Lower lobe of right lung (tissue), 2 donors: ENCODE data around the gene NHS. TPM values are rescaled to one million over a fixed set of nuclear protein-coding genes. Genes with fewer than 3 reads are reported as not detected.

Experiments used
- ATAC-seq, 2 donors: fragments of 200-7000 bp; cut with Tn5 transposase; one replicate each; pipeline ENCODE4 v1.9.1; 2020 to 2022; ENCODE audit warnings: mild to moderate bottlenecking in 2 of 2, moderate library complexity in 2 of 2
- DNase-seq: peaks from one replicate; pipeline ENCODE4 v3.0.0-alpha.2; 2020
- H3K27ac ChIP-seq: fragments of 200-600 bp; one replicate; pipeline ENCODE4 v1.8.0; 2022
- H3K27me3 ChIP-seq: fragments of 200-600 bp; one replicate; pipeline ENCODE4 v1.8.0; 2022; ENCODE audit warnings: low read depth
- H3K36me3 ChIP-seq: fragments of 200-600 bp; one replicate; pipeline ENCODE4 v1.8.0; 2022; ENCODE audit warnings: mild to moderate bottlenecking
- H3K4me1 ChIP-seq: fragments of 200-600 bp; one replicate; pipeline ENCODE4 v1.8.0; 2022
- H3K4me3 ChIP-seq: fragments of 200-600 bp; one replicate; pipeline ENCODE4 v1.8.0; 2022; ENCODE audit warnings: mild to moderate bottlenecking
- H3K9me3 ChIP-seq: fragments of 200-600 bp; one replicate; pipeline ENCODE4 v1.8.0; 2022
- CTCF ChIP-seq: fragments of 200-600 bp; IDR thresholded peaks from one replicate; pipeline ENCODE4 v1.8.0; 2022; ENCODE audit warnings: antibody characterized with exemption, mild to moderate bottlenecking
- intact Hi-C: fragments of 100-400 bp; cut with DNase I; formaldehyde crosslinking; loops from one replicate; pipeline ENCODE4 v1.11.0; 2022
- total RNA-seq: library from RNA; stranded (reverse); fragmentation: NEBNext Ultra II Directional; extraction: Animal tissue kit (Norgen Biotek cat#: 25700); gene quantifications from one replicate; pipeline ENCODE4 v1.2.1, GENCODE V29; 2021
- donor health status: DM: no; HTN: yes; CAD: no; lungs with severe emphysema.

NHS gene
- total RNA-seq, 1 donor from 2014 or later = 2.7 TPM

- no peaks in the 10 kb centered on the region for H3K9me3 ChIP-seq
- DNase-seq = no peak
- no peak for ATAC-seq
- intact Hi-C loops = no loop called here
- TF ChIP-seq CTCF = no peak
- no peaks in the 10 kb centered on the region for H3K36me3 ChIP-seq
- no peaks in the 10 kb centered on the region for H3K27me3 ChIP-seq
- H3K4me3 ChIP-seq = peak overlapping the region; percentile 58
- no peak overlapping the region for H3K27ac ChIP-seq
- H3K4me1 ChIP-seq = no peaks in the 10 kb centered on the region
Observed at GRCh38 chrX:17375367-17375636, 302 bp downstream of the NHS start.

GRCh38 chrX:17375637-17376430 lies 834 bp downstream of the NHS start:
- Histone ChIP-seq H3K27me3 (no peaks in the 10 kb centered on the region), H3K27ac (no peak overlapping the region), H3K4me1 (no peaks in the 10 kb centered on the region), H3K4me3 (peak overlapping the region; percentile 58), H3K9me3 (no peaks in the 10 kb centered on the region), H3K36me3 (no peaks in the 10 kb centered on the region)
- intact Hi-C loops = no loop called here
- no peak for TF ChIP-seq CTCF
- ATAC-seq (peak; percentile 18 to 46), DNase-seq (no peak)

- Histone ChIP-seq H3K4me1 (no peaks in the 10 kb centered on the region), H3K27me3 (no peaks in the 10 kb centered on the region), H3K27ac (no peak overlapping the region), H3K9me3 (no peaks in the 10 kb centered on the region), H3K36me3 (no peaks in the 10 kb centered on the region), H3K4me3 (peak overlapping the region; percentile 58)
- ATAC-seq (no peak), DNase-seq (no peak)
- no peak for TF ChIP-seq CTCF
- intact Hi-C loops = no loop called here
Observed at GRCh38 chrX:17376431-17377077, 1.6 kb downstream of the NHS start.

GRCh38 chrX:17377091-17377717 lies 2.2 kb downstream of the NHS start:
- DNase-seq (no peak), ATAC-seq (peak; percentile 58 to 70)
- no peak for TF ChIP-seq CTCF
- Histone ChIP-seq H3K36me3 (no peaks in the 10 kb centered on the region), H3K4me1 (no peaks in the 10 kb centered on the region), H3K9me3 (no peaks in the 10 kb centered on the region), H3K27me3 (no peaks in the 10 kb centered on the region), H3K27ac (no peak overlapping the region), H3K4me3 (peak overlapping the region; percentile 58)
- intact Hi-C loops = no loop called here

GRCh38 chrX:17377795-17378194 lies 2.8 kb downstream of the NHS start:
- intact Hi-C loops = no loop called here
- Histone ChIP-seq H3K36me3 (no peaks in the 10 kb centered on the region), H3K4me1 (no peaks in the 10 kb centered on the region), H3K27me3 (no peaks in the 10 kb centered on the region), H3K27ac (no peak overlapping the region), H3K4me3 (peak overlapping the region; percentile 58), H3K9me3 (no peaks in the 10 kb centered on the region)
- TF ChIP-seq CTCF = no peak
- no peak for ATAC-seq
- DNase-seq = no peak
